Hypothalamus (tissue), 51 donors: ENCODE results near the gene CAMK1D.

ENCODE experiments used
- DNase-seq, 51 donors: peaks; one replicate each; lab custom pipeline; 2025; lab: John Stamatoyannopoulos, UW

CAMK1D gene

DNA sequence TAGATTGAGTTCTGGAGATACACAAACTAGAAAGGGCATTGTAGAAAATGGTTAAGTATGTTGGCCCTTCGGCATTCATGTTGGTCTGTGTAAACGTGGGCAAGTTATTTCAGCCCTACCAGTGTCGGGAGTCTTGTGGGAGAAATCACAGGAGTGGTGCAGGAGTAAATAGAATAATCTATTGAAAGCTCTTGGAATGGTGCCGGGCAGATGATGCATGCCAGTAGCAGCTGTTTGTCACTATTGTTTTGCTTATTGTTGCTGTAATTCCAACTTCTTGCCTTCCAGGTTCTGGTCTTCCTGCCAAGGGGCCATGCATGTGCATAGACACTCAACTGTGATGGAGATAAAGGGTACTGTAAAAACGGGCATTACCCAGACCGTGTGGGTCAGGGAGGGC is 259.4 kb downstream of the CAMK1D start:
- DNase-seq = no peak

DNA sequence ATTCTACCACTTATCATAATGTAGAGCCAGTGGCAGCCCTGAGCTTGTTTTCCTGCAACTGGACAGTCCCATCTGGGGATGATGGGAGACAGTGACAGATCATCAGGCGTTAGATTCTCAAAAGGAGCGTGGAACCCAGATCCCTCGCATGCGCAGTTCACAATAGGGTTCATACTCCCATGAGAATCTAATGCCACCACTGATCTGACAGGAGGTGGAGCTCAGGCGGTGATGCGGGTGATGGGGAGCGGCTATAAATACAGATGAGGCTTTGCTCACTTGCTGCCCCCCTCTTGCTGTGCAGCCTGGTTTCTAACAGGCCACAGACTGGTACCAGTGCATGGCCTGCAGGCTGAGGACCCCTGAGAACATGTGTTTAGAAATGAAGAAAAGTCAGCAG is 260.1 kb downstream of the CAMK1D start:
- no peak for DNase-seq

DNA sequence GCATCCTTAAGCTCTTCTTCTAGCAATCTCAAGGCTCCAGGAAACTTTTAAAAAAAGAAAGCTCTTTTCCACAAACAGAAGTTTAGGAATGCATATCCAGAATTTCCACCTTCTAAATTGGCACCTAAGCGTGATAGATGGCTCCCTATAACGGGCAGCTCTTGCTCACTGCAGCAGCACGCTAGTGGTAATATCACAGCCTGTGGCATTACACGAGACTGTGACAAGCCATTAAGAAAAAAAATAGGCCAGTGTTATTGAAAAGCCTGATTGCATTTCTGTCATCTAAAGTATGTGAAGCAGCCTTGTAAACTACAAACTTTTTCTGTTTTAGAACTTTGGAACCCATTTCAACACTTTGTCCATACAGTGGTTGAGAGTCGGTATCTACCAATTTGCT is 263.8 kb downstream of the CAMK1D start:
- no peak for DNase-seq

DNA sequence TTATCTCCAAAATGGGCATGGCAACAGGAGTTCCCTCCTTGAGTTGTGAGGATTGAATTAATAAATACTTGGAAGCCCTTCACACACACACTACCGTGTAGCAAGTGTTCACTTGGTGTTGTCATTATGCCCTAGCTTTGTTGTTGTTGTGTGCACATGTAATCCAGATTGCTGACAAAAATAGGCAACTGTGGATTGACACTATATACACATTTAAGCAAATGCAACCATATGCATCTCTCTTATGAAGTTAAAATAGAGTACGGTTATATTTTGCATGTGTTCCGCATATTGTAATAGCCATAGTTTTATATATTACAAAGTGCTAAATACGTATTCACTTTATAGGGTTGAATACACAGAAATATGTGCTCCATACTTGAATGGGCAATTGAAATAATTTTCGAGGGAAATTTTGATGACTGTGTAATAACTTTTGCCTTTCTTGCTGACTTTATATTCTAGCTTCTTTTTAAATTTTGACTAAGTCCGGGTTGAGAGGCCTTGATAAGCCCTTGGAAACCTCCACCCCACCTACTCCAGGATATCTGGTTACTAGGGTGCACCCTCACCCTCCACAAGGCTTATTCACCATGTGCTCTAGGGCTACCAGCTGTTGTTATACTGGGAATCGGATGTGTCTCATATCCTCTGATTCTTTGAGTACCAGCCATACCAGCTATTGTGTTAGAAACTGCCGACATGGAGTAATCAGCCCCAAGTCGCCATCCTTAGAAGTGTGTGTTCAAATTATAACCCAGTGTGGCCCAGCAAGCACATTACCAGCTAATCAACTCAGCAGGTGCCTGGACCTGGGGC is 265.0 kb downstream of the CAMK1D start:
- DNase-seq = no peak

- DNase-seq = no peak
These were observed 266.2 kb downstream of the CAMK1D start for GRCh38 chr10:12615296-12616220.

DNA sequence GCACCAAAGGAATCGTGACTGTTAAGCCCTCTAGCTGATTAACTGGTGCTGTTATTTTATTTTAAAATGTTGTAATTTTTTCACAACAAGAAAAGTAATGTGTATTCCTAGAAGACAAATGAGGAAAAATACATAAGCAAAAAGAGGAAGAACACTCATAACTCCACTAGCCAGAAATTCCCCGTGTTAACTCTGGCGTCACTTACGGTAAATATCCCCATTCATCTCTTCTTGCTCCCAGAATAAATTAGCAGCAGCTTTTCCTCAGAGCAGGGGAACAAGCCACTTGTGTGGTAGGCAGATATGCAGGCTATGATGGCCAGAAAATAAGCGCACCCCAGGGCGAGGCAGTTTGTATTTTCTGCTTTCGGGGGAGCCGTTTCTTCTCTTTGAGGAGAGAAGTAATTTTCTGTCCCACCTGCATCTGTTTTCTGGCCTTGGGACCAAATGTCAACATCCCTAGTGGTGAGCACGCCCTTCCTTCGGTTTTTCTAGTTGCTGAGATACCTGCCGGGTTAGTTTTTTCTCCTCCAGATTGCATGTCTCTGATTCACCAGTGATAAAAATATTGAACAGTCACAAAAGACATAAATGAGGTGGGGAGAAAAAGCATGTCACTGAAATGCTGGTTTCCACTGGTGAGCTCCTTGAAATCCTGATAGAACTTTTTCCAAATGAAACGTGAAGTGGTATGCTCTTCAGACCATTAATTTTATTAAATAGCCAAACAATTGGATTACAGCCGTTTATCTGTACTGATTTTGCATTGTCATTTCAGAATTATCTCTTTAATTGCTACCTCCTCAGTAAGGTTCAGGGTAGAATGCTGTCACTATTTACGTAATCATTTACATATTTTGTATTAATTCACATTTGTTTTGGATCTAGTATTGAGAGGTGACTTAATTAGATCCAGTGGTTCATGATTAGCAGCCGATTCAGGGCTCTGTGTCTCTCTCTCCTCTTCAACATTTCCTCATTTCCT is 268.1 kb downstream of the CAMK1D start:
- DNase-seq = no peak

DNA sequence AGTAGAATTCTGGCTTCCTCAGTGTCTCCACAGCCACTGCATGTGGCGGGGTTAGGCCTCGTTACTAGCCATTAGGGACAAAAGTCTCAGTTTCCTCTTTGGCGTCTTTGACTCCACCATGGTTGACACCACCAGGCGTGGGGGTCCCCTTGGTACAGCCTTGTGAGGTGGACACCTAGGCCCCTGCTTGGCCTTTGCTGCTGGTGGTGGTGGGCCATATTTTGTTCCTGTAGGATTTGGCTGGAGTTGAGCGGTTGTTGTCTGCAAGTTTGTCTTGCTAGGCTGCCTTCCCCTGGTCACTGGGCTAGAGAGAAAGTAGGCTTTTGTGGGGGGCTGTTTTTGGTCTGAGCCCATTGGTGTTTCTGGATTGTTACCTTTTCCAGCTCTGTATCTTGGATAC is 272.7 kb downstream of the CAMK1D start:
- no peak for DNase-seq

DNA sequence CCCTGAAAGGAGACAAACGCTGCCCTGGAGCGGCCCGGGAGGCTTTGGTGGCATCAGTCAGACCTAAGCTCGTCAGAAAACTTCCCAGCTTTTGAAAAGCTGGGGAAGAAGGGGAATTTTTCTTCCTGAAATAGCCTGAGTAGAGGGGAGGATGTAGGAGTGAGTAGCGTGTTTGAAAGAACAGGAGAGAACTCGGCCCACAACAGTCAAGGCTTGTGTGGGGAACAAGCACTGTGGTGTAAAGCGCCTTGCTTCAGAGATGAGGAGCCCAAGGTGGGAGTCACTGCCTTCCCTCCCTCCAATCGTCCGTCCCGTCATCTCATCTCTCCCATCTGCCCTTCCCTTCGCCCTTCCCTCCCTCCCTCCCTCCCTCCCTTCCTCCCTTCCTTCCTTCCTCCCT is 273.3 kb downstream of the CAMK1D start:
- DNase-seq = no peak

DNA sequence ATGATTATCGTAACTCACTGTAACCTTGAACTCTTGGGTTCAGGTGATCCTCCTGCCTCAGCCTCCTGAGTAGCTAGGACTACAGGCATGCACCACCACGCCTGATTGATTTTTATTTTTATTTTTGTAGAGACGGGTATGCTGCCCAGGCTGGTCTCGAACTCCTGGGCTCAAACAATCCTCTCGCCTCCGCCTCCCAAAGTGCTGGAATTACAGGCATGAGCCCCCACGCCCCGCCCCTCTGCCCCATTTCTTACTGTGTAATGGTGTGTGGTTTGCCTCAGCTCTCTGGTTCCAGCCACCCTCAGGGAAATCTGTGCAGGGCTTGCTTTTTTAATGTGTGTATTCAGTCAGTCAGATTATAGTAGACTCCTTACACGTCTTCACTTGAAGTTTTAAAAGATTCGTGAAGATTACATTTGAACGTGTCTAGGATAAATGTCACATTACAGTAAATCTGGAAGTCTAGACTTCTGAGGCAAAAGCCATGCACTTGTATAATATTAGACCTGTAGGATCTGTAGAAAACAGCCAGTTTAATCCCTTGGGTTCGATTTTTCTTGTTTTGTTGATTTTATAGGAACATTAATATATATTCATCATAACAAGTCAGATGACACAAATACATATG is 276.2 kb downstream of the CAMK1D start:
- no peak for DNase-seq

DNA sequence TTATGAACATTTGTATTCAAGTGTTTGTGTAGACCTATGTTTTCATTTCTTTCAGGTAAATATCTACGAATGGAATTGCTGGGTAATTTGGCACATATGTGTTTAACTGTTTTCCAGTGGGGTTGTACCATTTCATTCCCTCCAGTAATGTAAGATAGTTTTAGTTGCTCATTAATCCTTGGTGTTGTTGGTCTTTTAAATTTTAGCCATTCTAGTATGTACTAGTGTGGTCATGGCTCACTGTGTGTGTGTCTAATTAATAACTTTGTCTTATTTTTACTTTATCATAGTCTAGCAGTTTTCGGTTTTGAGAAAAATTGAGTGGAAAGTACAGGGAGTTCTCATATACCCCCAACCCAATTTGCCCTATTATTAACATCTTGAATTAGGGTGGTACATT is 278.8 kb downstream of the CAMK1D start:
- DNase-seq = no peak

DNA sequence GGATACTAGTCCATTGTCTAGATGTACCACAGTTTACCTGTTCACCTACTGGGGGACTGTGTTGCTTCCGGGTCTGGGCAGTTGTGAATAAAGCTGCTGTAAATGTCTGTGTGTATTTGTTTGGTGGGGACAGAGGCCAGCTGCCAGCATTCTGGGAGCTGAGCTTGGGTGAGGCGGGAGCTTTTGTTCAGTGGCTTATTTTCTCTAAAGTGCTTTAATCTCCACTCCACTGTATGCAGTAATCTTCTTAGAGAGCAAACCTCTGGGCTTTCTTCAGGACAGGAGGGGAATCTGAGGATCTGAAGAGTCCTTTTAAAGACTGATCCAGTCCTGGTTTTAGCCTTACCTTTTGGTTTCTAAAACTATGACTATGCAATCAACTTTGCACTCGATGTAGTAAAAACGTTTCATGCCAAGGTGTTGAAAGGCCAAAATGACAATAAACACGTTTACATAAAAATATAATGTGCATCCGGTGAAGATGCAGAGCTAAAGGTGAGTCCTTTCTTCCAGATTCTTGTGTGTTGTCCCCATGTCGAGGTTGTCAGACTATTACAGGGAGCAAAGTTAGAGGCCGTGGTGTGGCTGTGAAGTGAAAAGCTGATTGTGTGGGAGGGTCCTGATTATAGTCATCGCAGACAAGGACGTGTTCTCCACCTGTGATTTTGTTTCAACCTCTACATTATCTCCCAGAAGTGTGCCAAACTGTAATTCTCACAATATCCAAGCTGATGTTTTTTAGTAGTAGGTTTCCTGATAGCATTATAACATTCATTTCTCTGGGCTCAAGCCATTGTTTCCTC is 279.8 kb downstream of the CAMK1D start:
- DNase-seq = no peak

DNA sequence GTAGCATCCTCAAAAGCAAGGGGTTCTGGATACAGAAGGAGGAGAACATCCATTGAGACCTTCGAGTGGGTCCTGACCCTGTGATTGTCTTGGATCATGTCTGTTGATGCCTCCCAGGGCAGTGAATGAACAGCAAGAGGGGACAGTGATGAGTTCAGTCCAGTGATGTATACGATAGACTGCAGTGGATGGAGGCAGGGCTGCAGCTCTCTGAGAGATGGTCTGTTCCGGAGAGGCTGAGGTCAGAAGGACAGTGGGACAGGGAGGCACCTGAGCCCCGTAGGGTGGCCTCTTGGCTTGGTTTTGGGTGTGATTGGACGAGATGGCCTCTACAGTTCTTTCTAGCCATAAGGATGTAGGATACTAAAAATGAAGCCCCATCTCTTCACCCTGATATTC is 280.4 kb downstream of the CAMK1D start:
- no peak for DNase-seq

DNA sequence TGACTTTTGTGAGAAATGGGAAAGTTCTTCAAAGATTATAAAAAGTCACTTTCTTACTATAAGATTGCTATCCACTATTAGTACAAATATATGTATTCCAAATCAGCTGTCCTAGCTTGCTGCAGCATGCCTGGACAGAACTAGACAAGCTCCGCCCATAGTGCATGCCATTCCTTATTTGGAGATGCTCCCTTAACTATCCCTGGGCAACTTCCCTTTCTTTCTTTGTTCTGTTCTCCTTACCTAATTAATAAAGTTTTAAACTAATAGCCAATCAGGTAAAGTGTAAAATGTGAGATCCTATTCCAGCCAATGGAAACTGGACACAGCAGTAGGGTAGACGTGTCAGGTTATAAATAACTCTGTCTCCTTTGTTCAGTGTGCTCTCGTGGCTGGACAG is 281.9 kb downstream of the CAMK1D start:
- no peak for DNase-seq

DNA sequence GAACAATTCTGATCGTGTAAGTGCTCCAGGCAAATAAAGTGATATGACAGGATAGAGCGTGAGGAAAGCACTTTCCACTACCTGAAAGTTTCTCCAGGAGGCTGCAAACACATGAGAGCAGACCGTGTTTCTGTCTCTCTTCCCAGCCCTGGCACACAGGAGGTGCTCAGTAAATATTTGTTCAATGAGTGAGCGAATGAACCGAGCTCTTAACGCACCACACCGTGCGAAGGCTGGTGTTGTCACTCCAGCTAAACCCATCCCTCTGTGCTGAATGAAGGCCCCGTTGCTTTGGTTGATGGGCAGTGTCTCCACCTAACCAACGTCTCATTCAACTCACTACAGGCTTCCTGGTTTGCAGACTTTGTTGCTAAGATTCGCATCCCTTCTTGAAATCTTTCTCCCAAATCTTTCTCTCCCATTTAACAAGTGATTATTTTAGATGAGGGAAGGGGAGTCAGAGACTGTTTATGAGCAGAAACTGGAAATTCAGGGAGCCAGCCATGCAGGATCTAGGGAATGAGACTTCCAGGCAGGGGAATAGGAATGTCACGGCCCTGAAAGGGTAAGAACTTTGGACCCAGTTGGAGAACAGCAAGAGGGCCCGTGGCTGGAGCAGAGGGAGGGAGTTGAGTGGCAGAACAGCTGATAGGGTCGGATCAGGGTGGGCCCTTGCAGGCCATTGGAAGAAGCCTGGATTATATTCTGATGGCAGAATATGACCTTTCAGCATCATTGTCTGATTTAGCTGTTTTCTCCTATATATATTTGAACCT is 282.6 kb downstream of the CAMK1D start:
- DNase-seq = no peak

- no peak for DNase-seq
These were observed 284.7 kb downstream of the CAMK1D start for GRCh38 chr10:12633776-12634620.

GRCh38 chr10:12634621-12634931 is 285.2 kb downstream of the CAMK1D start:
- DNase-seq = no peak

GRCh38 chr10:12635127-12635541 is 285.8 kb downstream of the CAMK1D start:
- DNase-seq = no peak

DNA sequence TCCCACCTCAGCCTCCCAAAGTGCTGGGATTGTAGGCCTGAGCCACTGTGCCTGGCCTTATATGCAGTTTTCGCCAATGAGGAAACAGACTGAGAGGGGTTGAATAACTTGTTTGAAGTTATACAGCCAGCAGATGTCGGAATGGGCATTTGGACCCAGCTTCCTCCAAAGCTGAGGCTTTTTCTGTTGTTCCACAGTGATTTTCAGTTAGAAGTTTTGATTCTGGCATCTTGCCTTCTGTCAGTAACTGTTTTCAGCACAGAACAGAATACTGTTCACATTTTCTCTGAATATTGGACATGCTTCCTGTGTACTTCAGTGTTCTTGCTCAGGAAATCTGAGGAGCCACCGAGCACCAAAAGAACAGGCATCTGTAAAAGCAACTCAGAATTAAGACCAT is 287.2 kb downstream of the CAMK1D start:
- DNase-seq = no peak
